Hematopoietic multipotent progenitor cell treated with erythropoietin and hydrocortisone succinate and interleukin-3 and kit ligand, for 4 days (in vitro differentiated cells): ENCODE data around the gene AP3M1.
"Not testable (repeated sequence)": the region's sequence is repeated elsewhere in the genome, so short reads cannot be mapped to it uniquely, and the experiment has no call there.

Experiments
- DNase-seq: peaks from one replicate; pipeline ENCODE4 v3.0.0-alpha.2; 2015

The AP3M1 gene

GRCh38 chr10:74150204-74150989, at the start of gene AP3M1:
Gene AP3M1 (minus strand): TSS chr10:74150828. CDS start chr10:74138379, 12,449 bp downstream.
- DNase-seq = no peak

GRCh38 chr10:74199315-74199714, 48.7 kb upstream of the AP3M1 start:
- DNase-seq = no peak

- no peak for DNase-seq
Measured at GRCh38 chr10:74194999-74195398, 44.4 kb upstream of the AP3M1 start.

- DNase-seq = no peak
Measured at GRCh38 chr10:74194545-74194944, 43.9 kb upstream of the AP3M1 start.

GRCh38 chr10:74190494-74190893, 39.9 kb upstream of the AP3M1 start:
- no peak for DNase-seq

- DNase-seq = peak; percentile 81
Measured at GRCh38 chr10:74189999-74190421, 39.4 kb upstream of the AP3M1 start.

GRCh38 chr10:74188617-74189016, 38.0 kb upstream of the AP3M1 start:
- not testable (repeated sequence) for DNase-seq

GRCh38 chr10:74187237-74187636, 36.6 kb upstream of the AP3M1 start:
- DNase-seq = no peak

- DNase-seq = no peak
Measured at GRCh38 chr10:74186678-74187077, 36.0 kb upstream of the AP3M1 start.

GRCh38 chr10:74179111-74179710, 28.6 kb upstream of the AP3M1 start:
- no peak for DNase-seq

- no peak for DNase-seq
Measured at GRCh38 chr10:74178042-74178791, 27.6 kb upstream of the AP3M1 start.

- DNase-seq = peak; percentile 57
Measured at GRCh38 chr10:74177140-74177677, 26.6 kb upstream of the AP3M1 start.

GRCh38 chr10:74176380-74177139, 25.9 kb upstream of the AP3M1 start:
- DNase-seq = peak; percentile 99

GRCh38 chr10:74175510-74176379, 25.1 kb upstream of the AP3M1 start:
- no peak for DNase-seq

GRCh38 chr10:74174521-74174920, 23.9 kb upstream of the AP3M1 start:
- DNase-seq = no peak

- no peak for DNase-seq
Measured at GRCh38 chr10:74171625-74172024, 21.0 kb upstream of the AP3M1 start.

GRCh38 chr10:74167443-74167842, 16.8 kb upstream of the AP3M1 start:
- no peak for DNase-seq

GRCh38 chr10:74165530-74165901, 14.9 kb upstream of the AP3M1 start:
- DNase-seq = peak; percentile 66

- no peak for DNase-seq
Measured at GRCh38 chr10:74164716-74165529, 14.3 kb upstream of the AP3M1 start.

- no peak for DNase-seq
Measured at GRCh38 chr10:74163319-74164068, 12.9 kb upstream of the AP3M1 start.
